ENCODE results near the gene FSD1L.

DNA sequence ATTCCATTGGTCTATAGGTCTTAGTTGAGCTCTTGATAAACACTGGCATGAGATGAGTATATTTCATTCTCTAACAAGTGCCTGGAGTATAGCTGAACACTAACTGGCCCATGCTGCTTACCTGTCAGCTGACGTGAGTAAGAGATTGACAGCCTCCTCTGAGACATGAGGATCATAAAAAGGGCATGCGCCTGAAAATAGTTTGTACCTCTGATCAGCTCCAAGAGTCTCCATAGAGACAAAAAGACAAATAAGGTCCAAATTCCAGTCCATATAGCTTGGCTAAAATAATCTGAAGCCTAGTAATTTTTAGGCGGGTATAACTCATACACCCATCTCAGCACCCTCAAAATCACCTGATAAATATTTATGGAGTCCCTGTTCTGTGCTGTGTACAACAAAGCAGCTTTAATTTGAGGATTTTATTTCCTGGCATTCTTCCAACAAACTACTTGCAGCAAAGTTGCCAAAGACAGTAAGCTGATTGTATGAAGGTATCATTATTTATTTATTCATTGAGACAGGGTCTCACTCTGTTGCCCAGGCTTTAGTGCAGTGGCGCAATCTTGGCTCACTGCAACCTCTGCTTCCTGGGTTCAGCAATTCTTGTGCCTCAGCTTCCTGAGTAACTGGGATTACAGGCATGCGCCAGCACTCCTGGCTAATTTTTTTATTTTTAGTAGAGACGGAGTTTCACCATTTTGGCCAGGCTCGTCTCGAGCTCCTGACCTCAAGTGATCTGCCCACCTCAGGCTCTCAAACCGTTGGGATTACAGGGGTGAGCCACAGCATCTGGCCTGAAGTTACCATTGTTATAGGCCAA lies 16.2 kb upstream of the FSD1L start:
- TF ChIP-seq, protein P1, sequence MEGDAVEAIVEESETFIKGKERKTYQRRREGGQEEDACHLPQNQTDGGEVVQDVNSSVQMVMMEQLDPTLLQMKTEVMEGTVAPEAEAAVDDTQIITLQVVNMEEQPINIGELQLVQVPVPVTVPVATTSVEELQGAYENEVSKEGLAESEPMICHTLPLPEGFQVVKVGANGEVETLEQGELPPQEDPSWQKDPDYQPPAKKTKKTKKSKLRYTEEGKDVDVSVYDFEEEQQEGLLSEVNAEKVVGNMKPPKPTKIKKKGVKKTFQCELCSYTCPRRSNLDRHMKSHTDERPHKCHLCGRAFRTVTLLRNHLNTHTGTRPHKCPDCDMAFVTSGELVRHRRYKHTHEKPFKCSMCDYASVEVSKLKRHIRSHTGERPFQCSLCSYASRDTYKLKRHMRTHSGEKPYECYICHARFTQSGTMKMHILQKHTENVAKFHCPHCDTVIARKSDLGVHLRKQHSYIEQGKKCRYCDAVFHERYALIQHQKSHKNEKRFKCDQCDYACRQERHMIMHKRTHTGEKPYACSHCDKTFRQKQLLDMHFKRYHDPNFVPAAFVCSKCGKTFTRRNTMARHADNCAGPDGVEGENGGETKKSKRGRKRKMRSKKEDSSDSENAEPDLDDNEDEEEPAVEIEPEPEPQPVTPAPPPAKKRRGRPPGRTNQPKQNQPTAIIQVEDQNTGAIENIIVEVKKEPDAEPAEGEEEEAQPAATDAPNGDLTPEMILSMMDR (IDR thresholded peaks at IDR 0.05), result no peak
- no peak for TF ChIP-seq POLR2A (IDR thresholded peaks at IDR 0.05)
- no peak for TF ChIP-seq POLR2AphosphoS5 (IDR thresholded peaks at IDR 0.05)
- no peak for TF ChIP-seq EP300 (IDR thresholded peaks at IDR 0.05; ENCODE audit: low read depth)
